ENCODE results near the gene PCDHA1.
"Not testable (repeated sequence)": the region's sequence is repeated elsewhere in the genome, so short reads cannot be mapped to it uniquely, and the experiment has no call there.

PCDHA1 gene

GRCh38 chr5:140849831-140850634 is 64.1 kb downstream of the PCDHA1 start:
- DNase-seq (ENCODE audit: low read depth in 2 of 3, low spot score in 1 of 3) = not testable (repeated sequence)

GRCh38 chr5:140855772-140856674 is 70.1 kb downstream of the PCDHA1 start, which contains the start of gene PCDHA10:
TSS of gene PCDHA10 (plus strand) at chr5:140855897. CDS start at chr5:140856049, 152 bp downstream.
- no peak for DNase-seq (ENCODE audit: low read depth in 2 of 3, low spot score in 1 of 3)

DNA sequence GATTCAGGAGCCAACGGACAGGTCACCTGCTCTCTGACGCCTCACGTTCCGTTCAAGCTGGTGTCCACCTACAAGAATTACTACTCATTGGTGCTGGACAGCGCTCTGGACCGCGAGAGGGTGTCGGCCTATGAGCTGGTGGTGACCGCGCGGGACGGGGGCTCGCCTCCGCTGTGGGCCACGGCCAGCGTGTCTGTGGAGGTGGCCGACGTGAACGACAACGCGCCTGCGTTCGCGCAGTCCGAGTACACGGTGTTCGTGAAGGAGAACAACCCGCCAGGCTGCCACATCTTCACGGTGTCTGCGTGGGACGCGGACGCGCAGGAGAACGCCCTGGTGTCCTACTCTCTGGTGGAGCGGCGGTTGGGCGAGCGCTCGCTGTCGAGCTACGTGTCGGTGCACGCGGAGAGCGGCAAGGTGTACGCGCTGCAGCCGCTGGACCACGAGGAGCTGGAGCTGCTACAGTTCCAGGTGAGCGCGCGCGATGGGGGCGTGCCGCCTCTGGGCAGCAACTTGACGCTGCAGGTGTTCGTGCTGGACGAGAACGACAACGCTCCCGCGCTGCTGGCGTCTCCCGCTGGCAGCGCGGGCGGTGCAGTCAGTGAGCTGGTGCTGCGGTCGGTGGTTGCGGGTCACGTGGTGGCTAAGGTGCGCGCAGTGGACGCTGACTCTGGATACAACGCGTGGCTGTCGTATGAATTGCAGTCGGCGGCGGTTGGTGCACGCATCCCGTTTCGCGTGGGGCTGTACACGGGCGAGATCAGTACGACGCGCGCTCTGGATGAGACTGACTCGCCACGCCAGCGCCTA is 71.4 kb downstream of the PCDHA1 start:
- DNase-seq (ENCODE audit: low read depth in 2 of 3, low spot score in 1 of 3) = no peak

DNA sequence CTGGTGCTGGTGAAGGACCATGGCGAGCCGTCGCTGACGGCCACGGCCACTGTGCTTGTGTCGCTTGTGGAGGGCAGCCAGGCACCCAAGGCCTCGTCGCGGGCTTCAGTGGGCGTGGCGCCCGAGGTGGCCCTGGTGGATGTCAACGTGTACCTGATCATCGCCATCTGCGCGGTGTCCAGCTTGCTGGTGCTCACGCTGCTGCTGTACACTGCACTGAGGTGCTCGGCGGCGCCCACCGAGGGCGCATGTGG is 72.0 kb downstream of the PCDHA1 start:
- no peak for DNase-seq (ENCODE audit: low read depth in 2 of 3, low spot score in 1 of 3)

GRCh38 chr5:140862441-140863295 is 76.7 kb downstream of the PCDHA1 start:
- no peak for DNase-seq (ENCODE audit: low read depth in 2 of 3, low spot score in 1 of 3)

DNA sequence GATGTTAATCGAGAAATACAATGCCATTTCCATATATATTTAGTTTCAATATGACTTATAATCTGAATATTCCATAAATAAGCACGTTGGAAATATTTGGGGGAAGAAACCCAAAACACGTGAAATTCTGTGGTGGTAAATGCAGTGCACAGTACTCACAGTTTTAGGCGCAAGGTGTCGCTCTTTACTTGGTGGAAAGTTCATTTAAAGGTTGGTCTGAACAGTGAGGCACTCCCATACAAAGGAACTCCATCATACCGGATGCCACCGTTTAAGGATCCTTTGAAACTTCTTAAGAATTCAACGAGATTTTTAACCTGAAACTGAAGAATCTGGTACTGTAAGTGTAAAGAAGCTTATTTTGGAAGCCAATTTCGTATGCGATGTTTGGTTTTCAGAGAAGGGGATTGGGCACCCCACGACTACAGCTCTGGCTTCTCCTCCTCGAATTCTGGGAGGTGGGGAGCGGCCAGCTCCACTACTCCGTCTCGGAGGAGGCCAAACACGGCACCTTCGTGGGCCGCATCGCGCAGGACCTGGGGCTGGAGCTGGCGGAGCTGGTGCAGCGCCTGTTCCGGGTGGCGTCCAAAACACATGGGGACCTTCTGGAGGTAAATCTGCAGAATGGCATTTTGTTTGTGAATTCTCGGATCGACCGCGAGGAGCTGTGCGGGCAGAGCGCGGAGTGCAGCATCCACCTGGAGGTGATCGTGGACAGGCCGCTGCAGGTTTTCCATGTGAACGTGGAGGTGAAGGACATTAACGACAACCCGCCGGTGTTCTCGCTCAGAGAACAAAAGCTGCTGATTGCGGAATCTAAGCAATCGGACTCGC is 83.0 kb downstream of the PCDHA1 start, which contains the start of gene PCDHA11:
Gene PCDHA11 (plus strand): TSS at position 237 of the 834 bp plus-strand sequence. CDS start 147 bp downstream, at position 384.
- DNase-seq (ENCODE audit: low read depth in 2 of 3, low spot score in 1 of 3) = no peak

GRCh38 chr5:140869555-140869886 is 83.6 kb downstream of the PCDHA1 start:
- no peak for DNase-seq (ENCODE audit: low read depth in 2 of 3, low spot score in 1 of 3)

DNA sequence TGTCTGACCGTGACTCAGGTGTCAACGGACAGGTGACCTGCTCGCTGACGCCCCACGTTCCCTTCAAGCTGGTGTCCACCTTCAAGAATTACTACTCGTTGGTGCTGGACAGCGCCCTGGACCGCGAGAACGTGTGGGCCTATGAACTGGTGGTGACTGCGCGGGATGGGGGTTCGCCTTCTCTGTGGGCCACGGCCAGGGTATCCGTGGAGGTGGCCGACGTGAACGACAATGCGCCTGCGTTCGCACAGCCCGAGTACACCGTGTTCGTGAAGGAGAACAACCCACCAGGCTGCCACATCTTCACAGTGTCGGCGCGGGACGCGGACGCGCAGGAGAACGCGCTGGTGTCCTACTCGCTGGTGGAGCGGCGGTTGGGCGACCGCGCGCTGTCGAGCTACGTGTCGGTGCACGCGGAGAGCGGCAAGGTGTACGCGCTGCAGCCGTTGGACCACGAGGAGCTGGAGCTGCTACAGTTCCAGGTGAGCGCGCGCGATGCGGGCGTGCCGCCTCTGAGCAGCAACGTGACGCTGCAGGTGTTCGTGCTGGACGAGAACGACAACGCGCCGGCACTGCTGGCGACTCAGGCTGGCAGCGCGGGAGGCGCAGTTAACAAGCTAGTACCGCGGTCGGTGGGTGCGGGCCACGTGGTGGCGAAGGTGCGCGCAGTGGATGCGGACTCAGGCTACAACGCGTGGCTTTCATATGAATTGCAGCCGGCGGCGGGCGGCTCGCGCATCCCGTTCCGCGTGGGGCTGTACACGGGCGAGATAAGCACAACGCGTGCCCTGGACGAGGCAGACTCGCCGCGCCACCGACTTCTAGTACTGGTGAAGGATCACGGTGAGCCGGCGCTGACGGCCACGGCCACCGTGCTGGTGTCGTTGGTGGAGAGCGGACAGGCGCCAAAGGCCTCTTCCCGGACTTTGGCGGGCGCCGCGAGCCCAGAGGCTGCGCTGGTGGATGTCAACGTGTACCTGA is 84.6 kb downstream of the PCDHA1 start:
- no peak for DNase-seq (ENCODE audit: low read depth in 2 of 3, low spot score in 1 of 3)

GRCh38 chr5:140875085-140876065 is 89.4 kb downstream of the PCDHA1 start, which contains the start of gene PCDHA12:
TSS of gene PCDHA12 (plus strand) at chr5:140875308. CDS start at chr5:140875473, 165 bp downstream.
- no peak for DNase-seq (ENCODE audit: low read depth in 2 of 3, low spot score in 1 of 3)

GRCh38 chr5:140876541-140877261 is 90.8 kb downstream of the PCDHA1 start:
- DNase-seq (ENCODE audit: low read depth in 2 of 3, low spot score in 1 of 3) = not testable (repeated sequence)

- DNase-seq (ENCODE audit: low read depth in 2 of 3, low spot score in 1 of 3) = no peak
These were observed 91.3 kb downstream of the PCDHA1 start for GRCh38 chr5:140877262-140877581.

GRCh38 chr5:140881889-140882590 is 96.1 kb downstream of the PCDHA1 start, which contains the start of gene PCDHA13:
TSS of gene PCDHA13 (plus strand) at chr5:140882124. CDS start at chr5:140882269, 145 bp downstream.
- no peak for DNase-seq (ENCODE audit: low read depth in 2 of 3, low spot score in 1 of 3)

DNA sequence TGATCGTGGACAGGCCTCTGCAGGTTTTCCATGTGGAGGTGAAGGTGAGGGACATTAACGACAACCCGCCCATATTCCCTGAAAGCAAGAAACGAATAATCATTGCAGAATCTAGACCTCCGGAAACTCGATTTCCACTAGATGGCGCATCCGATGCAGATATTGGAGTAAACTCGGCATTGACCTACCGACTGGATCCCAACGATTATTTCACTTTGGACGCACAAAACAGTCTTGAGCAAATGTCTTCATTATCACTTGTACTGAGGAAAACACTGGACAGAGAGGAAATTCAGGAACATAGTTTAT is 96.6 kb downstream of the PCDHA1 start:
- DNase-seq (ENCODE audit: low read depth in 2 of 3, low spot score in 1 of 3) = no peak

DNA sequence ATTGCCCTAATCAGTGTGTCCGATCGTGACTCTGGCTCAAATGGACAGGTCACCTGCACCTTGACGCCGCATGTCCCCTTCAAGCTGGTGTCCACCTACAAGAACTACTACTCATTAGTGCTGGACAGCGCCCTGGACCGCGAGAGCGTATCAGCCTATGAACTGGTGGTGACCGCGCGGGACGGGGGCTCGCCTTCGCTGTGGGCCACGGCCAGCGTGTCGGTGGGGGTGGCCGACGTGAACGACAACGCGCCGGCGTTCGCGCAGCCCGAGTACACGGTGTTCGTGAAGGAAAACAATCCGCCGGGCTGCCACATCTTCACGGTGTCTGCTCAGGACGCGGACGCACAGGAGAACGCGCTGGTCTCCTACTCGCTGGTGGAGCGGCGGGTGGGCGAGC is 97.4 kb downstream of the PCDHA1 start:
- no peak for DNase-seq (ENCODE audit: low read depth in 2 of 3, low spot score in 1 of 3)

GRCh38 chr5:140883927-140884697 is 98.2 kb downstream of the PCDHA1 start:
- no peak for DNase-seq (ENCODE audit: low read depth in 2 of 3, low spot score in 1 of 3)

All from stimulated activated CD4-positive, alpha-beta T cell treated with anti-CD3 and anti-CD28 coated beads, Interleukin-12 subunit alpha, Interleukin-12 subunit beta, amount 100 ng/mL, for 48 hours (primary cell).